ENCODE data around the gene RAPGEF1. TPM values are rescaled to one million over a fixed set of nuclear protein-coding genes. Genes with fewer than 3 reads are reported as not detected.
A peak's percentile ranks its signal among the peaks of the same experiment; 100 is the strongest.

RAPGEF1 gene
- 100 to 1,000 TPM in 1 of 2 donors, 10 to 100 TPM in 1; 45.8 to 105 TPM for total RNA-seq

DNA sequence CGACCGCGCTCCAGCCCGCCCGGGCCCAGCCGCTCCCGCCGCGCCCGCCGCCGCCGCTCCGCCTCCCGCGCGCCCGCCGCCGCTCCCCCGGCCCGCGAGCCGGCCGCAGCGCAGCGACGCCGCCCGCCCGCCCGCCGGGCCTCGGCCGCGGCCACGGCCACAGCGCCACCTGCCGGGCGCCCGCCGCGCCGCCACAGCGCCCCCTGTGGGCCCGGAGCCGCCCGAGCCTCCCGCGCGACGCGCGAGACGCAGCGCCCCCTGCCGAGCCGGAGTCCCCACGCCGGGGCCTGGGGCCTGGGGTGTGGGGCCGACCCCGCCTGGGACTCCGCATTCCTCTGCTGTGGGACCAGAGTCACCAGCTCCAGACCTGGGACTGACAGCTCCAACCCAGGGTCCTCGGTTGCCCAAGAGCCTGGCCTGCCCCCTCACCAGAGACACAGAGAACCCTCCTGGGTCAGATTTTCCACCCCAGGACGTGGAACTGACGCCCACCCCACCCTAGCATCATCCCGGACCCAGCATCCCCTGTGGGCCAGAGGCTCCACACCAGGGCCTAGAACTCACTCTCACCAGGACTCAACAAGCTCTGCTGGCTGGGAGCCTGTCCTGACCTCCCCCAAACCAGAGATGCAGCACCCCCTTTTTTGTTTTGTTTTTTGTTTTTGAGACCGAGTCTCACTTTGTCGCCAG lies at the start of gene RAPGEF1:
Gene RAPGEF1, minus strand, starts transcription at position 118 of the 690 bp plus-strand sequence. CDS start 246 bp downstream, outside the sequence.
- peak; percentile 79 to 87 for ATAC-seq
- Mint-ChIP-seq H3K27ac (peak within 1 kb of the TSS; percentile 91 to 95), H3K9me3 (no peaks in the 10 kb centered on the region), H3K36me3 (peaks cover 6 to 15% of the 10 kb centered on the region in 2 donors)
- DNase-seq (ENCODE audit: low spot score in 2 of 2), result peak; percentile 89 to 98

- Mint-ChIP-seq H3K36me3 (no peaks in the 10 kb centered on the region), H3K27ac (no peak overlapping the region), H3K9me3 (no peaks in the 10 kb centered on the region)
- DNase-seq (ENCODE audit: low spot score in 2 of 2) (no peak), ATAC-seq (no peak)
These were observed 49.0 kb upstream of the RAPGEF1 start for GRCh38 chr9:131788851-131789250.

DNA sequence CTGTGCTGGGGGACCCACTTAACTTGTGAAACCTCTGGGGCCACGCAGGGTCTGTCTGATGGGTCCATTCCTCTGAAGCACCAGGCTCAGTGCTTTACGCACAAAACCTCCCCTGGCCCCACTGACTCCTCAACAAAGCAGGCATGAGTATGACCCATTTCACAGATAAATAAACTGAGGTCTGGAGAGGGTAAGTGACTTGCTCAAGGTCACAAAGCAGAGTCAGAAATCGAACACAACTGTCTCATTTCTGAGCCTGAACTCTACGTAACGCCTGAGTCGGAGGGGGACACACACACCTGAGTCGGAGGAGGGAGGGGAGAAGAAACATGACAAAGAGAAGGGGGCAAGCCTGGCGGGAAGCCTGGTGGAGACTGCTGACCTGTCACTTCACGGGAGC lies 48.0 kb upstream of the RAPGEF1 start:
- DNase-seq (ENCODE audit: low spot score in 2 of 2) (no peak), ATAC-seq (no peak)
- no peak overlapping the region for H3K27ac Mint-ChIP-seq
- H3K9me3 Mint-ChIP-seq, result peaks cover 0 to 4% of the 10 kb centered on the region in 2 donors
- H3K36me3 Mint-ChIP-seq, result no peaks in the 10 kb centered on the region

DNA sequence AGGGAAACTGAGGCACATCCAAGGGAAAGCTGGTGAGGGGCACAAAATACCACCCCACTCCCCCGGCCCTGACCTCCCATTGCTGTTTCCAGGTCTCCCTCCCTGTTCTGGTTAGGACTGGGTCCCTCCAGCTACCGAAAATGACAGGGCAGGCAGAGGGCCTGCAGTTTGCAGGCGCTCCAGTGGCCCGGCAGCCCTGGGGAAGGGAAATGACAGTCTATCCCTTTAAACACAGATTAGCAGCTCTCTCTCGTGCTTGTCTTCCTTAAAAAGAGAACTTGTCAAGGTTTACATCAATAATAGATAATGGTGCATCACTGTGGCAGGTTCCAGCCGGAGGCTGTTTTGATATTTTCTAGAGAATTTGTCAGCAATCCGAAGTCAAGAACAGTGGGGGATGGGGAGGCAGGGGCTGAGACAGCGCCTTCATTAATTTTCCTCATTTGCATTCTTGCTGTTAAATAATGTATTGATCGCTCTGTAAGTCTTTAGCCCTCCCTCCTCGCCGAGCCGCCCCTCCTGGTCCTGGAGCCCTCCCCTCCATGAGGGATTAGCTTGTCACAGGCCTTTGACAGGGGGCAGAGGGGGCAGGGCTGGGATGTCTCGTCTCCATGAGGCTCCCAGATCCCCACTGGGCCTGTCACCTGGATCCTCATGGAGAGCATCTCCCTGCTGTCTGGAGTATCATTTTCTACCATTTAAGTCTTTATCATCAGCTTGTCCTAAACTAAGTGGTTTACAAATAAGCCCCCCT lies 45.0 kb upstream of the RAPGEF1 start:
- no peak overlapping the region for H3K27ac Mint-ChIP-seq
- ATAC-seq (no peak), DNase-seq (ENCODE audit: low spot score in 2 of 2) (no peak)
- no peaks in the 10 kb centered on the region for H3K36me3 Mint-ChIP-seq
- H3K9me3 Mint-ChIP-seq, result peaks cover 0 to 4% of the 10 kb centered on the region in 2 donors

DNA sequence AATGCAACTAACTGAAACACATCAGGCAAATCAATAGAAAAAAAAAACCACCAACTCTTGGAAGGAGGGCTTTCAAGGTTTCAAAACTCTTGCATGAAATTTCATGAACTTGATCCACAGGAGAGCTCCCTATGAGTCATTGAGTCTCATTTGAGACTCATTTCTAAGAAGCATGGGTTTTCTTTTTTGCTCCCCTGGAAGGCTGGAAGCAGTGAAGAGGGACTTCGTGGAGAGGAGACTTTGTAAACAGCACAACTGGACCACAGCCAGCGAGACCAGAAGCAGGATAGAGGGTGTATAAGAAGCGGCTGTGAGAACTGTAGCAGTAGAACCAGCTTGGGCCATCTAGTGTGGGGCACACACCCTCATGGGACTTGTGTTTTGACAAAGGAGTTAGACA lies 41.2 kb upstream of the RAPGEF1 start:
- ATAC-seq, result peak in 1 of 2 donors; percentile 82

DNA sequence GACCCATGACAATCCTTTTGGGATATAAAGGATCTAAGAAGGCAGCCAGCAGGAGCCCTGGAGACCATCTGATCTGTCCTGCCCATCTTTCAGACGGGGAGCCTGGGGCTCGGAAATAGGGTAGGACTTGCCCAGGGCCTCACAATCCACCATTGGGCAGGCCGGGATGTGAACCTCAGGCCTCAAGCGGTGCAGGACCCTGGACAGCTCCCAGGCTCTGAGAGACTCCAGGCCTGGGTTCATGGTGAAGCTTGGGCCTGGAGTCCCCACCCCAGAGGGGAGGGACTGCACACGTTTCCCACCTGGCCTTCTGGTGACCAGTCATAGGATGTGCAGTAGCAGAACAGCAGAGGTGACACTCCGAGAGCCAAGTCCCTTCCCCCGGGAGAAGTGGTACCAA lies 36.6 kb upstream of the RAPGEF1 start:
- Mint-ChIP-seq H3K36me3 (no peaks in the 10 kb centered on the region), H3K27ac (no peak overlapping the region), H3K9me3 (no peaks in the 10 kb centered on the region)
- ATAC-seq, result no peak
- peak in 1 of 2 donors; percentile 54 for DNase-seq (ENCODE audit: low spot score in 2 of 2)

More for the DNA sequence above, 41.2 kb upstream of the RAPGEF1 start:
- H3K36me3 Mint-ChIP-seq, result no peaks in the 10 kb centered on the region
- no peak for DNase-seq (ENCODE audit: low spot score in 2 of 2)
- no peak overlapping the region for H3K27ac Mint-ChIP-seq
- H3K9me3 Mint-ChIP-seq, result peaks cover 0 to 4% of the 10 kb centered on the region in 2 donors

DNA sequence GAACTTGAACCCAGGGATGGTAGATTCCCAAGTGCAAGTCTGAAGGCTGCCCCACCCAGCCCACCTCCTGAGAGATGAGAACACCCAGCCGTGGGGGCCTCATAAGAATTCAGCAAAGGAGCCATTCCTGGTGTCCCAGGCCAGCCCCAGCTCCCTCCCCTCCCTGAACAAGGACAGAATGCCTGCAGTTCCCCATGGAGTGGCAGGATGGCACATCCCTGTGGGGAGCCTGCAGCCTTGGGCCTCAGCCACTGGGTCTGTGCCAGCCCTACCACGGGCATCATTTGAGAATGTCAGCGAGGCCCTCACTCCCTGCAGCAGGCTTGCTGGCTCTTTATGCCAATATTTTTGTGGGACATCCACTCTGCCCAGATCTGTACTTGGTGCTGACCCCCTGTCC lies 36.2 kb upstream of the RAPGEF1 start:
- Mint-ChIP-seq H3K27ac (no peak overlapping the region), H3K9me3 (no peaks in the 10 kb centered on the region), H3K36me3 (no peaks in the 10 kb centered on the region)
- ATAC-seq (no peak), DNase-seq (ENCODE audit: low spot score in 2 of 2) (no peak)

GRCh38 chr9:131774636-131775035 lies 34.8 kb upstream of the RAPGEF1 start:
- no peaks in the 10 kb centered on the region for H3K36me3 Mint-ChIP-seq
- no peaks in the 10 kb centered on the region for H3K9me3 Mint-ChIP-seq
- H3K27ac Mint-ChIP-seq, result no peak overlapping the region
- DNase-seq (ENCODE audit: low spot score in 2 of 2) (no peak), ATAC-seq (no peak)

GRCh38 chr9:131773911-131774379 lies 34.1 kb upstream of the RAPGEF1 start:
- ATAC-seq, result no peak
- H3K36me3 Mint-ChIP-seq, result no peaks in the 10 kb centered on the region

DNA sequence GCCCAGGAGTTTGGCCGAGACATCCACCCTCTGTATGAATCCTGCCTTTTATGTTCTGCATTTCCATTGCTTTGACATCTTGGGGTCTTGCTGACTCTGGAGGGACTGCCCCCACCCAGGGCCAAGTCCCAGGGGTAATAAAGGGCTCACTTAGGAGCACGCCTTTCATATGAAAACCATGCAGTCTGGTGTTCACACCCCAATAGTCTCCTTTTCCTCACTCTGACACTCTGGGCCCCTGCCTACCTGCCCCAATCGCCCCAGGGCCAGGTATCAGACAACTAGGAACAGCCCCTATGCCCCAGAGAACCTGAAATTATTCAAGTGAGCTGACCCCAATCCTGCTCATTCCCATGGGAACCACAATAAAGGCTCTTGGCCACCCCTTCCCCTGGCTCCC lies 33.1 kb upstream of the RAPGEF1 start:
- H3K27ac Mint-ChIP-seq, result no peak overlapping the region
- no peaks in the 10 kb centered on the region for H3K9me3 Mint-ChIP-seq
- DNase-seq (ENCODE audit: low spot score in 2 of 2) (no peak), ATAC-seq (no peak)
- no peaks in the 10 kb centered on the region for H3K36me3 Mint-ChIP-seq

More at GRCh38 chr9:131773911-131774379, 34.1 kb upstream of the RAPGEF1 start:
- no peaks in the 10 kb centered on the region for H3K9me3 Mint-ChIP-seq
- no peak overlapping the region for H3K27ac Mint-ChIP-seq
- DNase-seq (ENCODE audit: low spot score in 2 of 2), result peak in 1 of 2 donors; percentile 45

- DNase-seq (ENCODE audit: low spot score in 2 of 2) (no peak), ATAC-seq (no peak)
- H3K27ac Mint-ChIP-seq, result no peak overlapping the region
- no peaks in the 10 kb centered on the region for H3K36me3 Mint-ChIP-seq
- no peaks in the 10 kb centered on the region for H3K9me3 Mint-ChIP-seq
These were observed 31.8 kb upstream of the RAPGEF1 start for GRCh38 chr9:131771646-131772045.

DNA sequence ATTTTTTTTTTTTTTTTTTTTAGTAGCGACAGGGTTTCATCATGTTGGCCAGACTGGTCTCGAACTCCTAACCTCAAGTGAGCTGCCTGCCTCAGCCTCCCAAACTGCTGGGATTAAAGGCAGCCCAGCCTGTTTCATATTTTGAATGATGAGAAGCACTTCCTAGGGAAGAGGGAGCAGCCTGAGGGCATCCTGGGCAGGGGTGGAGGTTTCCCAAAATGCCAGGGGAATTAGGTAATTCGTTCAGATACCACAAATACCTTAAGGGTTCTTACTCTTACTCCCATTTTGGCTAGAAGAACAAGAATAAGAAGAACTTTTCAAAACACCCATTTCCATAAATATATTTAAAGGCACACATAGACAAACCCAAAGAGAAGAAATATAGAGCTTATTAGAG lies 29.5 kb upstream of the RAPGEF1 start:
- H3K36me3 Mint-ChIP-seq, result no peaks in the 10 kb centered on the region
- no peak overlapping the region for H3K27ac Mint-ChIP-seq
- ATAC-seq (no peak), DNase-seq (ENCODE audit: low spot score in 2 of 2) (no peak)
- H3K9me3 Mint-ChIP-seq, result no peaks in the 10 kb centered on the region

- DNase-seq (ENCODE audit: low spot score in 2 of 2) (no peak), ATAC-seq (no peak)
- Mint-ChIP-seq H3K27ac (no peak overlapping the region), H3K9me3 (no peaks in the 10 kb centered on the region), H3K36me3 (no peaks in the 10 kb centered on the region)
These were observed 24.7 kb upstream of the RAPGEF1 start for GRCh38 chr9:131764568-131764967.

DNA sequence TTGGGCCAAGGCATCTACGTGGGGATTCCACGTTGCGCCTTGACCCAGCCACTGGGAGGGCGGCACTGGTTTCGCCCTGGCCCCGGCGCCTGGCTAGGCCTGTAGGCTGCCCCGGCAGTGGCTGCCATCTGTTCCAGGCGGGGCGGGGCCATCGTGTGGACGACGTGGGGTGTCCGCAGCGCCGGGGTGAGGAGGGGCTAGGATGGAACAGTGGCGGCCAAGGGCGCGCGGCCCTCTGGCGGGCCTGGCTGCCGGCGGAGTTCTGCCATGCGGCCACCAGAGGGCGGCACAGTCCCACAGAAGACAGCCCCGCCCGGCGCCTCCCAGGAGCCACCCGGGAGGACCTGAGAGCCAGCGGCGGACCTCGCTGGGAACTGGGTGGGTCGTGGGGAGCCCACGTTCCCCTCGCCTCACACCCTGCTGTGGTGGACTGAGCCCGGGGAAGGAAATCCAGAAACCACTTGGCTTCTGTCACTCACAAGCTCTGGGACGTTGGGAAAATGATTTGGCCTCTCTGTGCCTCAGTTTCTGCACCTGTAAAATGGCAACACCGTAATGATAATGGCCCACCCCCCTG lies 22.6 kb upstream of the RAPGEF1 start:
- Mint-ChIP-seq H3K27ac (no peak overlapping the region), H3K9me3 (no peaks in the 10 kb centered on the region), H3K36me3 (no peaks in the 10 kb centered on the region)
- DNase-seq (ENCODE audit: low spot score in 2 of 2) (peak; percentile 78 to 87), ATAC-seq (peak; percentile 87 to 97)

DNA sequence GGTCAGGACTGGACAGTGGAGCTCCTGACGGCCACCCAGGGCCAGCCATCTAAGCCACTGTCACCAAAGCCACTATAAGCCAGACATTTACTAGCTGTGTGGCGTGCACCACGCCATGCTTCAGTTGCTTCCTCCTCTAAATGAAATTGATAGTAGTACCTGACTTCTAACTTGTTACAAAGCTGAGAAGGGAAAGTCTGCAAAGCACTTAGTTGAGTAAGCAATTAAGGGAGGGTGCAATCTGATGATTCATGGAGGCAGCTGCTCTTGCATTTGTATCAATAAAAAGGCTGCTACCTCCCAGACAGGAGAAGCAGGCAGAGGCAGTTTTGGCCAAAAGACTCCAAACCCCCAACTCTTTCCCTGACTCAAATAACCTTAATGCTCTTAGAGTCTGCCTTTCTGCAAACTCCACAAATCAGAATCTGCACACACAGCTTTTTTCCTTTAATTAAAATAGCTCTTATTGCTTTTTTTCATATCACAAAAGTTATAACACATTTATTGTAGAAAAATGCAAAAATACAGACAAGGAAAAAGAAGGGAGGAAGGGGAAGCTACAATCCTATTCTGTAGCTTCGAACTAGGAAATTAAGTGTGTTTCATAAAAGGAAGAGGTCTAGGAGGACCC lies 19.3 kb upstream of the RAPGEF1 start:
- Mint-ChIP-seq H3K27ac (no peak overlapping the region), H3K36me3 (no peaks in the 10 kb centered on the region), H3K9me3 (no peaks in the 10 kb centered on the region)
- ATAC-seq, result peak in 1 of 2 donors; percentile 43
- no peak for DNase-seq (ENCODE audit: low spot score in 2 of 2)

DNA sequence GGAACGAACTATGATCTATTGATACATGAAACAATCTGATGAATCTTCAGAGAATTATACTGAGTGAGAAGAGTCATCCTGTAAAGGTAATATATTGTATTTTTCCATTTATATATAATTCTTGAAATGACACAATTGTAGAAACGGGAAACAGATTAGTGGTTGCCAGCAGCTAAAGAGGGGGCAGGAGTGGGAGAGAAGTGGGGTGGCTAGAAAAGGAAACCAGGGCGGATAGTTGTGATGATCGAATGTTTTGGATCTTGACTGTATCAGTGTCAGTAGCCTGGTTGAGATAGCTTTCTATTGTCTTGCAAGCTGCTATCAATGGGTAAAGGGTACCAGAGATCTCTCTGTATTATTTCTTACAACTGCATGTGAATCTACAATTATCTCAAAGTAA lies 17.7 kb upstream of the RAPGEF1 start:
- no peak for DNase-seq (ENCODE audit: low spot score in 2 of 2)
- peak in 1 of 2 donors; percentile 50 for ATAC-seq
- H3K9me3 Mint-ChIP-seq, result no peaks in the 10 kb centered on the region

More for the DNA sequence above, 17.7 kb upstream of the RAPGEF1 start:
- no peaks in the 10 kb centered on the region for H3K36me3 Mint-ChIP-seq
- no peak overlapping the region for H3K27ac Mint-ChIP-seq

Measured in activated naive CD4-positive, alpha-beta T cell treated with anti-CD3 and anti-CD28 coated beads, Interleukin-2, amount 50 U/mL, for 72 hours (primary cell).